Measurements from ENCODE around the gene SLC9A9. TPM values are rescaled to one million over a fixed set of nuclear protein-coding genes. Genes with fewer than 3 reads are reported as not detected.

Gene SLC9A9
- total RNA-seq, 2 experiments from 2014 or later, result 1.3 to 1.6 TPM

DNA sequence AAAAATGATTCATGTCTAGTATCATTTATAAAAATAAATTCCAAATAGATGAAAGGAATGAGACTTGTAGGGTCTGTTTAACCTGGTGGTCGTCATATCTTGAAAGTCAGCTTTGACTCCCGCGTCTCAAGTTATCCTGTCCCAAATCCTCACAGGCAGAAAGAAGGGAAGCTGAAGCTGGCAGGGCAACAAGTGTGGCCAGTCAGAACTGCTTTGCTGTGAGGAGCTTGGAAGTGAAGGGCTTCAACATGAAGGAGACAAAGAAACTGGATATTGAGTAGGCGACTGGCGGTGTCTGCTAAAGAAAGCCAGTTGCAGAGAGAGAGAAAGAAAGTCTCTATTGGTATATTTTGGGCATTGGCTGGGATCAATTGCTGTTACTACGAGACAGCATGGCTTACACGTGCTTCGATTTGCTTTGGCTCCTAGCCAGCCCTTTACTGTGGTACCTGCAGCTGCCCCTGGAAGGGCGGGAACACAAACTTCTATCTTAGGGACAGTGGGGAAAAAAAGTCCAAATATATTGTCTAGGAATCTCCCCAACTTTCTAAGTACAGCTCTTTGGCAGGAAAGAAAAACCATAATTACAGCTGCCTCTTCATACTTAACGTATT lies 621.5 kb downstream of the SLC9A9 start:
- ChIA-PET CTCF (interaction anchor here (0.8 kb wide), 1 partner anchor 371 kb away, joined by 4 read pairs; no protein-coding TSS in a partner anchor), POLR2A (no interaction called here)
- H3K9me3 Mint-ChIP-seq, result no peaks in the 10 kb centered on the region
- no peaks in the 10 kb centered on the region for H3K27me3 Mint-ChIP-seq
- intact Hi-C loops (cut with micrococcal nuclease), result no loop called here
- no peak for DNase-seq
- H3K36me3 Mint-ChIP-seq, result no peaks in the 10 kb centered on the region
- no peaks in the 10 kb centered on the region for H3K4me1 Mint-ChIP-seq (ENCODE audit: low read depth)
- H3K4me3 Mint-ChIP-seq, result no peak overlapping the region
- no peak overlapping the region for H3K27ac Mint-ChIP-seq

DNA sequence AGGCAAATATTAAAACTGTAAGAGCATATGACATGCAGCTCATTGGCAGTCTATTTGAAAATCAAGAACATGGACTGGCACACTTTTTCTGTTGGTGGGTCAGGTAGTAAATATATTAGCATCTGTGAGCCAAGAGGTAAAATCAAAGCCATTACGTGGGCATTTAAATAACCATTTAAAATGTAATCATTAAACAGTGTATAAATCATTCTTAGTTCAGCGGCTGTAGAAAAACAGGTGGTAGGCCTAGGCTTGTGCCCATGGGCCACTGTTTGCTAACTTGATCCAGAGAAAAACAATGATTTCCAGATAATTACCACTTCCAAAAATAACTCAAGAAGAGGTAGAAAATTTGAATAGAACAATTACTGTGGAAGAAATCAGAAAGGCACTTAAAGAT lies 623.6 kb downstream of the SLC9A9 start:
- no peak for DNase-seq
- Mint-ChIP-seq H3K27ac (no peak overlapping the region), H3K36me3 (no peaks in the 10 kb centered on the region), H3K9me3 (no peaks in the 10 kb centered on the region), H3K27me3 (no peaks in the 10 kb centered on the region), H3K4me1 (ENCODE audit: low read depth) (no peaks in the 10 kb centered on the region), H3K4me3 (no peak overlapping the region)
- intact Hi-C loops (cut with micrococcal nuclease), result no loop called here
- ChIA-PET CTCF (interaction anchor here (0.7 kb wide), 1 partner anchor 449 kb away, joined by 3 read pairs; no protein-coding TSS in a partner anchor), POLR2A (no interaction called here)

DNA sequence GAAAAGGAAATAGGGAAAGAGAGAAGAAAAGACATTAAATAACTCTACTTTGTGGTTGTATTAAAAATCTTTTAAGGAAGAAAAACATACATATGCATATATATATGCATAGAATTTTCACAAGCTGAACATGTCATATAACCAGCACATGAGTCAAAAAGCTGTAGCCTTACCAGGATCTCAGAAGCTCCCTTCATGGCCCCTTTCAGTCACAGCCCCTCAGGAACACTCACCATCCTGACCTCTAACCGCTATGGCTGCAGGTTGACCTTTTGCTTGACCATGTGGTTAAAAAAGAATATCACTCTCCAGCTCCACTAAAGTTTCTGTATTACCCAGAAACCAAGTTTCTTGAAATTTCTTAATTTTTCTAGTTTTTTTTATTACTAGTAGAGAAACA lies 625.3 kb downstream of the SLC9A9 start:
- no peaks in the 10 kb centered on the region for H3K27me3 Mint-ChIP-seq

DNA sequence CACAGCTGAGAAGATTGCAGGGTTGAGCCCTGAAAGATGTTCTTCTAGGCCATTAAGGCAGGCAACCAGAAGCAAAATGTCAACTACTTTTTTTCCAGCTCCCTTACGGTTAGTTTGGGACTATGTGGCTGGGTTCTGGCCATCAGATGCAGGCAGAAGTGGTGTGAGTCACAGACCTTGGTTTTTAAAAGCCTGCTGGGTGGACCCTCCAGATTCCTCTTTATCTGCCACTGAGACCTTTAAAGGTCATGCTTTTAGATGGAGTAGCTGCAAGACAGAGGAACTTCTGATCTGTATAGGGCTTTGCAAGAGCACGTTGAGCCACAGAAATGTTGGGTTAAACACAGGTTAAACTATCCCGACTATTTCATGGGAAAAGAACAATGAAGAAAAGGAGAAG lies 625.8 kb downstream of the SLC9A9 start:
- Mint-ChIP-seq H3K27ac (no peak overlapping the region), H3K9me3 (no peaks in the 10 kb centered on the region), H3K4me1 (ENCODE audit: low read depth) (no peaks in the 10 kb centered on the region), H3K4me3 (no peak overlapping the region), H3K36me3 (no peaks in the 10 kb centered on the region), H3K27me3 (no peaks in the 10 kb centered on the region)
- intact Hi-C loops (cut with micrococcal nuclease), result no loop called here
- CTCF ChIA-PET, result no interaction called here
- no peak for DNase-seq
- POLR2A ChIA-PET, result no interaction called here

More for the DNA sequence above, 625.3 kb downstream of the SLC9A9 start:
- intact Hi-C loops (cut with micrococcal nuclease), result no loop called here
- Mint-ChIP-seq H3K4me3 (no peak overlapping the region), H3K4me1 (ENCODE audit: low read depth) (no peaks in the 10 kb centered on the region), H3K27ac (no peak overlapping the region), H3K9me3 (no peaks in the 10 kb centered on the region), H3K36me3 (no peaks in the 10 kb centered on the region)
- DNase-seq, result no peak
- POLR2A ChIA-PET, result no interaction called here
- CTCF ChIA-PET, result no interaction called here

DNA sequence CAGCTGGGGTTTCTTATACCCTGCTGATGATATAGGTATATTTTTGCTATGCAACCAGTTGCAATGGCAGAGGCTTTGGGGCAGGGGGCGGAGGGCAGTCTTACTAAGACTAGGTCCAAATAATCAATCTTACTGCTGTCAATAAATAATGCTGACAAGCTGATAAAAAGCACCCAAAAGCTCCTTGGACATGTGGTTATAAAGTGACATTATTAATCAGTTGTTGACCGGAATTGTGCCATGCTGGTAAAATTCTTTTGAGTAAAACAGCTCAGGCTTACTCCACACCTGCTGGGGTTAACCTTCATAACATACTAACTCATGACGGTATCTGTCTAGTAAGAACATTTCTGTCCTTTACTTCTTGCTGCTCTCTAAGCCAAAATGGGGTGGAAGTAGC lies 626.8 kb downstream of the SLC9A9 start:
- ChIA-PET CTCF (no interaction called here), POLR2A (no interaction called here)
- Mint-ChIP-seq H3K4me3 (no peak overlapping the region), H3K27me3 (no peaks in the 10 kb centered on the region), H3K36me3 (no peaks in the 10 kb centered on the region), H3K9me3 (no peaks in the 10 kb centered on the region), H3K4me1 (ENCODE audit: low read depth) (peaks cover 3% of the 10 kb centered on the region), H3K27ac (no peak overlapping the region)
- intact Hi-C loops (cut with micrococcal nuclease), result no loop called here
- DNase-seq, result no peak

DNA sequence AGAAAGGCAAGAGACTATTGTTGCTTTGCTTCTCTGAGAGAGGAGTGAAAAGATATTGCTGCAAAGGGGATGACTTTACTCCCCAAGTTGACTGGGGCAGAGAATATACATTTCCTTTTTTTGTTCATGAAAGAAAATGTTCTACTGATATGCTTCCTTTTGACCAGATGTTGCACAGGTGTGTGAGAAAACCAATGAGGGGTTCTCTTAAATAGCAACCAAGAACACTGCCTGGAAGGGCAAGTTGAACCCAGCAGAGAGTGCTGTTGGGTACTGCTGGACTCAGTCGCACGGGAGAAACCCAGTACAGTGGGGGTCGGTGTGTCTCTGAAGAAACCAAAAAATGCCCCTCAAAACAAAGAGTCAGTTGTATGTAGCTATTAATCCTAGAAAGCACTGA lies 627.5 kb downstream of the SLC9A9 start:
- no peak for DNase-seq
- POLR2A ChIA-PET, result no interaction called here
- Mint-ChIP-seq H3K36me3 (no peaks in the 10 kb centered on the region), H3K4me1 (ENCODE audit: low read depth) (peaks cover 4% of the 10 kb centered on the region), H3K27me3 (no peaks in the 10 kb centered on the region), H3K9me3 (no peaks in the 10 kb centered on the region), H3K4me3 (no peak overlapping the region), H3K27ac (no peak overlapping the region)
- CTCF ChIA-PET, result no interaction called here
- intact Hi-C loops (cut with micrococcal nuclease), result no loop called here

DNA sequence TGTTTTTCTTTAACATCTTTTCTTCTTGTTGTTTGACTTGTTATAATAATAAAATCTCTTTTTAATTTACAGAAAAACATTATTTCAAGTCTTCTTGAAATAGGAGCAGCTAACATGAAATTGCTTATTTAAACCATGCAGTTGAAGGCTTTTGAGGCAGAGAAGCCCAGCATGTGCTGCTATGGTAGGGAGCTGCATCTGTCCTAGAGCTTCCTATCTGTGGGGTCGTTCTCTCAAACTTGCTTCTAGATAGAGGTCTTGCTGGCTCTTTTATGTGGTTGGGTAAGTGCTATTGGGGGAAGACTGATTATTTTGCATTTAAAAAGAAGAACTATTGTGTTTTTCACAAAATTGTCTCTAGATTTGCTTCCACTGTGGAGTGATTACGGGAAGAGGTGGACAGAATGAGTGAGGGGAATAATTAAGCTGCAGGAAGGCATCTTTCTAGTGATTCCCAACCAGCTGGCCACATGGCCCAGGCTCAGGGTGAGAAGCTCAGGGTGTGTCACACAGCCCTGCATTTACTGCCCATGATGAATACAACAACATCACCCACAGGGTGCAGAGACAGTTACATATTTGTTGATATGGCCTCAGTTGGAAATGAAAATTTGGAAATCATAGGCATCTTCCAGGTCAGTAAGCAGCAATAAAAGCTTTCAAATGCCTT lies 630.0 kb downstream of the SLC9A9 start:
- Mint-ChIP-seq H3K4me1 (ENCODE audit: low read depth) (peaks cover 4% of the 10 kb centered on the region), H3K9me3 (no peaks in the 10 kb centered on the region), H3K27ac (no peak overlapping the region), H3K27me3 (no peaks in the 10 kb centered on the region), H3K4me3 (no peak overlapping the region), H3K36me3 (no peaks in the 10 kb centered on the region)
- no peak for DNase-seq
- ChIA-PET CTCF (no interaction called here), POLR2A (no interaction called here)
- intact Hi-C loops (cut with micrococcal nuclease), result no loop called here

DNA sequence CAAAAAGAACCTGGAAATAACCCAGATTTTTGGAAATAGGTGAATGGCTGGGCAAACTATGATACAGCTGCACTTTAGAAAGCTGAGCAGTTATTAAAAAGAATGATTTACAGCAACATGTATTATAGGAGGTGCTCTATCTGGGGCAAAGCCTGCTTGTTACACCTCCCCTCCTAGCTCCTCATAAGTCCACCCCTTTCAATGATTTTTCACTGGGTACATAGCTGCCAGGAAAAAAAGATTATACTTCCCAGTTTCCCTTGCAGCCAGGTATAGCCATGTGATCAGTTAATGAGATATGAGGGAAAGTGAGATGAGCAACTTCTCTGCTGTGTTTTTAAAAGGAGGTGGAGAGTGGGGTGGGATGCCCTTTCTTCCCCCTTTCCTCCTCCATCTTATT lies 631.0 kb downstream of the SLC9A9 start:
- DNase-seq, result no peak
- Mint-ChIP-seq H3K27ac (no peak overlapping the region), H3K27me3 (no peaks in the 10 kb centered on the region), H3K9me3 (no peaks in the 10 kb centered on the region), H3K4me1 (ENCODE audit: low read depth) (peaks cover 4% of the 10 kb centered on the region), H3K4me3 (no peak overlapping the region), H3K36me3 (no peaks in the 10 kb centered on the region)
- ChIA-PET POLR2A (no interaction called here), CTCF (interaction anchor here (0.5 kb wide), 1 partner anchor 14 kb away, joined by 3 read pairs; no protein-coding TSS in a partner anchor)
- intact Hi-C loops (cut with micrococcal nuclease), result no loop called here

DNA sequence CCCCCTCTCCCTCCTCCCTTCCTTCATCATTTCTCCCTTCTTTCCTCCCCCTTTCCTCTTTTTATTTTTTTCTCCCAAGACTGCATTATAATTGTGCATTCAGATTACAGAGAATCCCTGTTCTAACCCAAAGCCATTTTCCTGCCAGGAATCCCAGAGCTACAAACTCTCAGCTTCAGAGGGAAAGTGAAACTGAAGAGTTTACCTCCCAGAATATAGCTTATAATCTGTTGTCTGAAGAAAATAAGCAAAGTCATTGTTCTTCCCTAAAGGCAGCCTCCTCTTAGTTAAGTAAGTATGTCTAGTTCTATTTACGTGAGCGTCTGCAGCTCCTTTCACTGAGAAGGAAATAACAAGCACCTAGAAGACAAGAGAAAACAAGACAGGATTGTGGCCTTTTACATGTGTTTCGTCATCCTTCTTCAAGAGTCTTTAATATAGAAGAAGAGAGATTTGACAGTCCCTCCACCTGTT lies 631.5 kb downstream of the SLC9A9 start:
- intact Hi-C loops (cut with micrococcal nuclease), result no loop called here
- CTCF ChIA-PET, result interaction anchor here (0.5 kb wide), 1 partner anchor 14 kb away, joined by 3 read pairs; no protein-coding TSS in a partner anchor
- POLR2A ChIA-PET, result no interaction called here

More for the DNA sequence above, 631.5 kb downstream of the SLC9A9 start:
- Mint-ChIP-seq H3K4me3 (no peak overlapping the region), H3K4me1 (ENCODE audit: low read depth) (peaks cover 4% of the 10 kb centered on the region), H3K36me3 (no peaks in the 10 kb centered on the region), H3K27ac (no peak overlapping the region), H3K27me3 (no peaks in the 10 kb centered on the region), H3K9me3 (no peaks in the 10 kb centered on the region)
- no peak for DNase-seq

Other genes starting within 250 kb of the SLC9A9 start
- 1 to 10 TPM; 8.9 to 9.8 TPM for gene DIPK2A, start 123.4 kb upstream of the SLC9A9 start, total RNA-seq